ENCODE data around the gene KLK12.

Gene KLK12

GRCh38 chr19:51018745-51019543, 15.9 kb downstream of the KLK12 start (continued):
- TF ChIP-seq ZFHX2 (tag by site-specific recombination; conservative IDR thresholded peaks at IDR 0.05) = peak; percentile 71
- TF ChIP-seq ZNF561 (tag by site-specific recombination; IDR thresholded peaks at IDR 0.05; ENCODE audit: borderline replicate concordance) = no peak
- no peak for TF ChIP-seq SCRT1 (tag by site-specific recombination; IDR thresholded peaks at IDR 0.05; ENCODE audit: borderline replicate concordance)
- no peak for TF ChIP-seq HOXC10 (CRISPR knock-in tag; IDR thresholded peaks at IDR 0.05)
- no peak for TF ChIP-seq IKZF3 (tag by site-specific recombination; IDR thresholded peaks at IDR 0.05)
- peak; percentile 45; the same call in 1 of the 2 replicates for TF ChIP-seq KLF8 (tag by site-specific recombination; IDR thresholded peaks at IDR 0.05)

DNA sequence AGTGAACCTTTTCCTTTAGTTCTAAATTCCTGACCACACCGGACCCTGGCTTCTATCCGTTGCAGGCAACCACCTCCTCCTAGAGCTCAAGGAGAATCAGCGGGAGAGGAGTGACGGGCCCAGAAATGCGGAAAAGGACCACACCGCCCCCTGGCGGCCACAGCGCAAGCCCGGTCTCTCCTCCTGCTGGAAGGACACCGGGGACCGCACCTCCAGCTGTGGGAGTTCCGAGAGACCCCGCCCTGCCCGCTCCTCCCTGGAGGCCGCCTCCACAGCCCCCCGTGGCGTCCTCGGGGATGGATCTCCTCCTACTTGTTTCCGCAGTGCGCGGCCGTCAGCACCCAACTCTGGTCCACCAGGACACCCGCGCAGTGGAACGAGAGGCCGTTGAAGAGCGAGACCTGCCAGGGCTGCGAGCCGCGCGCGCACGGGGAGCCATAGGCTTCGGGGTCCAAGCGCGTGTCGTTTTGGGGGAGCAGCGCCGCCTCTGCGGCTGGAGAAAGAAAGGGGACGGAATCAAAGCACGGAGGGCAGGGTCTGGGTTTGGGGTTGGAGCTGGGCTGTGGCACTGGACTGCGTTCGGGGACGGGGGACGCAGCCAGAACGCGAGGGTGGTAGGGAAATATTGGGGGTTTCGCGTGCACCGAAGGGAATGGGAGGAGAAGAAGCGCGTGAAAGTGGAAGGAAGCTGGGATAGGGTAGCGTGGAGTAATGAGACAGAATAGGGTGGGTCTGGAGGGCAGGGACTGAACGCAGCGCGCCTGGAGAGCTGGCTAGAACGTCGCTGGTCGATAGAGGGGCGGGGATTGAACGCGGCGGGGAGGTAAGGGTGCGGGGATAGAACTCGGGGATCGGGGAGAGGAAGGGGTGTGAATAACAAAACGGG, 17.8 kb downstream of the KLK12 start:
- POLR2A ChIA-PET = interaction anchor here (0.5 to 1.0 kb wide), 5 partner anchors 42 to 223 kb away, joined by 3 to 9 read pairs (median 4); no protein-coding TSS in a partner anchor
- H3K27ac ChIP-seq (ENCODE audit: extremely low read depth, low read depth, low read length) = no peak overlapping the region
- TF ChIP-seq ZNF549 (tag by site-specific recombination; IDR thresholded peaks at IDR 0.05) (no peak), ZNF791 (tag by site-specific recombination; IDR thresholded peaks at IDR 0.05) (no peak), SCRT1 (tag by site-specific recombination; IDR thresholded peaks at IDR 0.05; ENCODE audit: borderline replicate concordance) (no peak), ZNF530 (tag by site-specific recombination; IDR thresholded peaks at IDR 0.05; ENCODE audit: low read depth) (no peak), PRDM6 (tag by site-specific recombination; IDR thresholded peaks at IDR 0.05) (no peak), ZNF792 (tag by site-specific recombination; IDR thresholded peaks at IDR 0.05) (no peak), ZNF544 (tag by site-specific recombination; IDR thresholded peaks at IDR 0.05) (no peak), ZNF394 (tag by site-specific recombination; IDR thresholded peaks at IDR 0.05; ENCODE audit: borderline replicate concordance) (peak; percentile 12; the same call in 1 of the 2 replicates), ZNF843 (tag by site-specific recombination; IDR thresholded peaks at IDR 0.05) (0 out of 2 replicates have a peak, but pooled peaks have one; percentile 22), ZNF202 (tag by site-specific recombination; IDR thresholded peaks at IDR 0.05; ENCODE audit: borderline replicate concordance) (no peak), ZNF335 (tag by site-specific recombination; conservative IDR thresholded peaks at IDR 0.05) (peak; percentile 85), ZNF658 (tag by site-specific recombination; IDR thresholded peaks at IDR 0.05) (no peak), ZNF600 (tag by site-specific recombination; IDR thresholded peaks at IDR 0.05) (peak; percentile 85), HOXC10 (CRISPR knock-in tag; IDR thresholded peaks at IDR 0.05) (no peak), ZNF274 (IDR thresholded peaks at IDR 0.05; ENCODE audit: low read length) (no peak), ZNF274 (tag by site-specific recombination; IDR thresholded peaks at IDR 0.05; ENCODE audit: borderline replicate concordance) (no peak), ZNF660 (tag by site-specific recombination; IDR thresholded peaks at IDR 0.05) (peak; percentile 45; the same call in 1 of the 2 replicates), ZNF785 (tag by site-specific recombination; IDR thresholded peaks at IDR 0.05) (peak; percentile 85; the same call in 1 of the 2 replicates), ZNF768 (tag by site-specific recombination; IDR thresholded peaks at IDR 0.05) (no peak), ZNF423 (tag by site-specific recombination; IDR thresholded peaks at IDR 0.05) (peak; percentile 91)
- TF ChIP-seq, protein P1, sequence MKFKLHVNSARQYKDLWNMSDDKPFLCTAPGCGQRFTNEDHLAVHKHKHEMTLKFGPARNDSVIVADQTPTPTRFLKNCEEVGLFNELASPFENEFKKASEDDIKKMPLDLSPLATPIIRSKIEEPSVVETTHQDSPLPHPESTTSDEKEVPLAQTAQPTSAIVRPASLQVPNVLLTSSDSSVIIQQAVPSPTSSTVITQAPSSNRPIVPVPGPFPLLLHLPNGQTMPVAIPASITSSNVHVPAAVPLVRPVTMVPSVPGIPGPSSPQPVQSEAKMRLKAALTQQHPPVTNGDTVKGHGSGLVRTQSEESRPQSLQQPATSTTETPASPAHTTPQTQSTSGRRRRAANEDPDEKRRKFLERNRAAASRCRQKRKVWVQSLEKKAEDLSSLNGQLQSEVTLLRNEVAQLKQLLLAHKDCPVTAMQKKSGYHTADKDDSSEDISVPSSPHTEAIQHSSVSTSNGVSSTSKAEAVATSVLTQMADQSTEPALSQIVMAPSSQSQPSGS (tag by site-specific recombination; IDR thresholded peaks at IDR 0.05; ENCODE audit: low read depth) = no peak
- TF ChIP-seq, protein P2, sequence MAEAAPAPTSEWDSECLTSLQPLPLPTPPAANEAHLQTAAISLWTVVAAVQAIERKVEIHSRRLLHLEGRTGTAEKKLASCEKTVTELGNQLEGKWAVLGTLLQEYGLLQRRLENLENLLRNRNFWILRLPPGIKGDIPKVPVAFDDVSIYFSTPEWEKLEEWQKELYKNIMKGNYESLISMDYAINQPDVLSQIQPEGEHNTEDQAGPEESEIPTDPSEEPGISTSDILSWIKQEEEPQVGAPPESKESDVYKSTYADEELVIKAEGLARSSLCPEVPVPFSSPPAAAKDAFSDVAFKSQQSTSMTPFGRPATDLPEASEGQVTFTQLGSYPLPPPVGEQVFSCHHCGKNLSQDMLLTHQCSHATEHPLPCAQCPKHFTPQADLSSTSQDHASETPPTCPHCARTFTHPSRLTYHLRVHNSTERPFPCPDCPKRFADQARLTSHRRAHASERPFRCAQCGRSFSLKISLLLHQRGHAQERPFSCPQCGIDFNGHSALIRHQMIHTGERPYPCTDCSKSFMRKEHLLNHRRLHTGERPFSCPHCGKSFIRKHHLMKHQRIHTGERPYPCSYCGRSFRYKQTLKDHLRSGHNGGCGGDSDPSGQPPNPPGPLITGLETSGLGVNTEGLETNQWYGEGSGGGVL (tag by site-specific recombination; IDR thresholded peaks at IDR 0.05) = peak; percentile 54
- TF ChIP-seq, protein P3, sequence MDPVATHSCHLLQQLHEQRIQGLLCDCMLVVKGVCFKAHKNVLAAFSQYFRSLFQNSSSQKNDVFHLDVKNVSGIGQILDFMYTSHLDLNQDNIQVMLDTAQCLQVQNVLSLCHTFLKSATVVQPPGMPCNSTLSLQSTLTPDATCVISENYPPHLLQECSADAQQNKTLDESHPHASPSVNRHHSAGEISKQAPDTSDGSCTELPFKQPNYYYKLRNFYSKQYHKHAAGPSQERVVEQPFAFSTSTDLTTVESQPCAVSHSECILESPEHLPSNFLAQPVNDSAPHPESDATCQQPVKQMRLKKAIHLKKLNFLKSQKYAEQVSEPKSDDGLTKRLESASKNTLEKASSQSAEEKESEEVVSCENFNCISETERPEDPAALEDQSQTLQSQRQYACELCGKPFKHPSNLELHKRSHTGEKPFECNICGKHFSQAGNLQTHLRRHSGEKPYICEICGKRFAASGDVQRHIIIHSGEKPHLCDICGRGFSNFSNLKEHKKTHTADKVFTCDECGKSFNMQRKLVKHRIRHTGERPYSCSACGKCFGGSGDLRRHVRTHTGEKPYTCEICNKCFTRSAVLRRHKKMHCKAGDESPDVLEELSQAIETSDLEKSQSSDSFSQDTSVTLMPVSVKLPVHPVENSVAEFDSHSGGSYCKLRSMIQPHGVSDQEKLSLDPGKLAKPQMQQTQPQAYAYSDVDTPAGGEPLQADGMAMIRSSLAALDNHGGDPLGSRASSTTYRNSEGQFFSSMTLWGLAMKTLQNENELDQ (tag by site-specific recombination; IDR thresholded peaks at IDR 0.05; ENCODE audit: low read depth) = no peak

More for the DNA sequence above, 17.8 kb downstream of the KLK12 start:
- peak overlapping the region; percentile 48 for H3K4me3 ChIP-seq (ENCODE audit: low read depth, low read length)
- H3K36me3 ChIP-seq (ENCODE audit: control insufficient read depth in 2 of 2, insufficient read depth in 1 of 2, low read length in 2 of 2) = no peaks in the 10 kb centered on the region
- CTCF ChIA-PET = interaction anchor here (0.5 to 8.5 kb wide), 47 partner anchors 8 to 858 kb away, joined by 3 to 177 read pairs (median 4); partner anchors contain the start of genes KLK11, KLK12, KLK7 and KLK8
- H3K4me1 ChIP-seq (ENCODE audit: control insufficient read depth, insufficient read depth, low read length) = no peaks in the 10 kb centered on the region; the same call in 1 of the 2 replicates
- no peaks in the 10 kb centered on the region for H3K9me3 ChIP-seq (ENCODE audit: control insufficient read depth, insufficient read depth, low read depth, low read length)
